OCI-LY1 (cell line): ENCODE measurements around the gene IRF7.

Experiments
- CTCF ChIP-seq: fragments of 200-600 bp; sonication (generic), shearing (Covaris generic); IDR thresholded peaks from 2 replicates; pipeline ENCODE4 v1.5.1; 2017; ENCODE audit warnings: mild to moderate bottlenecking, antibody characterized with exemption, low read length, moderate library complexity, mixed read lengths
- EZH2 ChIP-seq: fragments of 200-600 bp; sonication (generic), shearing (Covaris generic); IDR thresholded peaks from 2 replicates; pipeline ENCODE4 v1.8.0; 2017; ENCODE audit warnings: borderline replicate concordance, mixed run types, mild to moderate bottlenecking, antibody characterized with exemption, low read length, moderate library complexity, mixed read lengths

- TF ChIP-seq CTCF (no peak), EZH2 (no peak)
Measured at GRCh38 chr11:620201-620600, 4.5 kb upstream of the IRF7 start.
